Right lobe of liver (tissue), 6 donors: ENCODE data around the gene DNAJC11. TPM values are rescaled to one million over a fixed set of nuclear protein-coding genes. Genes with fewer than 3 reads are reported as not detected.
A peak's percentile ranks its signal among the peaks of the same experiment; 100 is the strongest.

Experiments used
- ATAC-seq, 4 donors: fragments of 200-7000 bp; cut with Tn5 transposase; one replicate each; pipeline ENCODE4 v1.9.1; 2020; ENCODE audit warnings: mild to moderate bottlenecking in 4 of 4, moderate library complexity in 4 of 4
- DNase-seq, 3 donors: peaks; one replicate each; pipeline ENCODE4 v3.0.0-alpha.2; 2020
- H3K27ac ChIP-seq, 3 donors: fragments of 200-600 bp; one replicate each; pipeline ENCODE4 v1.8.0; 2022
- H3K27me3 ChIP-seq, 2 donors: fragments of 200-600 bp; one replicate each; pipeline ENCODE4 v1.8.0; 2022
- H3K36me3 ChIP-seq, 4 donors: fragments of 200-600 bp; sonication (generic) in 1 of 4; one replicate each; pipeline versions ENCODE4 v1.5.1 to v1.8.0; 2017 to 2022; ENCODE audit warnings: control low read depth in 1 of 4
- H3K4me1 ChIP-seq, 4 donors: fragments of 200-600 bp; sonication (generic) in 1 of 4; one replicate each; pipeline versions ENCODE4 v1.5.1 to v1.8.0; 2017 to 2022; ENCODE audit warnings: control low read depth in 1 of 4
- H3K4me3 ChIP-seq, 3 donors: fragments of 200-600 bp; one replicate each; pipeline ENCODE4 v1.8.0; 2022
- H3K9me3 ChIP-seq, 4 donors: fragments of 200-600 bp; sonication (generic) in 1 of 4; one replicate each; pipeline versions ENCODE4 v1.5.1 to v1.8.0; 2017 to 2022; ENCODE audit warnings: control low read depth in 1 of 4
- CTCF ChIP-seq, 4 donors: fragments of 200-600 bp in 3 of 4; fragments of 450-650 bp in 1 of 4; IDR thresholded peaks; one replicate each; pipeline versions ENCODE4 v1.5.1 to v1.8.0; 2016 to 2022; ENCODE audit warnings: antibody characterized with exemption in 4 of 4, mild to moderate bottlenecking in 2 of 4
- POLR2A ChIP-seq: fragments of 450-650 bp; IDR thresholded peaks from one replicate; pipeline ENCODE4 v1.6.1; 2017; ENCODE audit warnings: antibody characterized with exemption, mild to moderate bottlenecking
- WGBS: methylation state at CpG from one replicate; pipeline ENCODE4 v1.1.6; 2018; ENCODE audit warnings: low coverage, low lambda C conversion rate; ENCODE audit not compliant: insufficient coverage; ENCODE audit errors: missing lambda C conversion rate; 5-methylcytosine and 5-hydroxymethylcytosine counted together
- intact Hi-C, 2 donors: fragments of 100-400 bp; cut with DNase I; formaldehyde crosslinking; loops; one replicate each; pipeline versions ENCODE4 v1.11.2 to v1.14.1; 2022
- total RNA-seq, 6 experiments: library from RNA; depleted of rRNA in 2 of 6; stranded (reverse); fragments of >200 nt in 2 of 6; fragmentation: NEBNext Ultra II Directional in 3 of 6; extraction: Animal tissue kit (Norgen Biotek cat#: 25700) in 3 of 6; gene quantifications; one replicate each; pipeline versions ENCODE4 v1.1.0 to v1.2.4, GENCODE V29; 2016 to 2023
- donor health status: DM: no; HTN: yes; CAD: no.
- donor health status: DM: no; HTN: no; CAD: no.
- donor health status: DM: no; HTN: no; CAD: no.
- donor health status: DM: no; HTN: yes; CAD: no.
- donor health status: DM: no; HTN: yes; CAD: no.

The DNAJC11 gene
- total RNA-seq, 6 experiments from 2014 or later: 24.9 to 36.0 (median 28.6) TPM

GRCh38 chr1:6612641-6613360, 88.8 kb downstream of the DNAJC11 start:
- H3K4me1 ChIP-seq: peaks cover 0 to 11% (median 0%) of the 10 kb centered on the region in 4 donors
- peak in 1 of 4 donors; percentile 12 for TF ChIP-seq CTCF (IDR thresholded peaks at IDR 0.05)
- TF ChIP-seq POLR2A: peak; percentile 58
- H3K36me3 ChIP-seq: no peaks in the 10 kb centered on the region
- peak overlapping the region; percentile 72 to 88 (median 82) for H3K4me3 ChIP-seq
- peak; percentile 65 to 74 (median 68) for DNase-seq
- peak overlapping the region; percentile 83 to 91 (median 90) for H3K27ac ChIP-seq
- H3K27me3 ChIP-seq: no peaks in the 10 kb centered on the region
- no peaks in the 10 kb centered on the region for H3K9me3 ChIP-seq
- peak; percentile 41 to 66 (median 60) for ATAC-seq
- under 1% methylated on average over 26 of the region's 67 CpGs for WGBS
- intact Hi-C loops: no loop called here

- H3K36me3 ChIP-seq: peaks cover 0 to 4% (median under 1%) of the 10 kb centered on the region in 4 donors
- TF ChIP-seq CTCF (IDR thresholded peaks at IDR 0.05) (peak in 1 of 4 donors; percentile 7), POLR2A (peak; percentile 90)
- peak; percentile 80 to 91 (median 89) for DNase-seq
- peak overlapping the region; percentile 86 to 98 (median 92) for H3K4me3 ChIP-seq
- intact Hi-C loops: no loop called here
- 14% methylated on average over 17 of the region's 19 CpGs for WGBS
- peak; percentile 36 to 57 (median 44) for ATAC-seq
- H3K4me1 ChIP-seq: peaks cover 0 to 46% (median 17%) of the 10 kb centered on the region in 4 donors
- no peaks in the 10 kb centered on the region for H3K27me3 ChIP-seq
- H3K27ac ChIP-seq: peak overlapping the region; percentile 96 to 98 (median 98)
- H3K9me3 ChIP-seq: no peaks in the 10 kb centered on the region
Observed at GRCh38 chr1:6603915-6604558, 97.6 kb downstream of the DNAJC11 start.

DNA sequence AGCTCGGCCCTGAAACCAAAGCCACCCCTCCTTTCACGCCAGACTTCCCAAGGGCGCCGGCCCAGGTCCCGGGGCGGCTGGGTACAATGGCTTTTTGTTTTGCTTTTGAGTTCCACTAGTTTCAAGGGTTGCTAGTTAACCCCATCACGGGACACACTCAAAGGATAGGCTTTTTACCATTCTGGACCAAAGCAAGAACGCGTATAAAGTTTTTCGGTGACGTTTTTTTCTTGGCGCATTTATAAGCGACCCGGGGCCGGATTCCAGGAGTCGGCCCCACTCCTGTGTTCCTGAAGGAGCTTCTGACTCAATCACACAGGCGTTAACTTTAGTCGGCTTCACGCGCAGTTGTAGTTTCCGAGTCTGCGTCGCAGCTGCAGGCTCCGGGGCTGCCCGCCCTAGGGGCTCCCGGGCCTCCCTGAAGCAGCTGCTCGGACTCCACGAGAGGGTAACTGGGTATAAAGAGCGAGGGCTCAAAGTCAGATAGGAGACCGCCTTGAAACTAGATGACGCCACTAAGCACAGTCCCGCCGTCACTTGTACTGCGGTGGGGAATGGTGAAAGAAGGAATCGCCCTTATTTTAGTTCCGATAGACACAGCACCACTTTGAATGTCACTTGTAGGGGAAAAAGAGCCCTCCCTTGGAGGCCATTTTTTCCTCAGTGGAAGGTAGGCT, 98.2 kb downstream of the DNAJC11 start:
- TF ChIP-seq POLR2A: no peak
- no peak for TF ChIP-seq CTCF (IDR thresholded peaks at IDR 0.05)
- Histone ChIP-seq H3K4me3 (peak overlapping the region; percentile 86 to 98 (median 92)), H3K27ac (peak overlapping the region; percentile 96 to 98 (median 98)), H3K9me3 (no peaks in the 10 kb centered on the region), H3K27me3 (no peaks in the 10 kb centered on the region), H3K4me1 (peaks cover 0 to 53% (median 18%) of the 10 kb centered on the region in 4 donors), H3K36me3 (peaks cover 0 to 11% (median 3%) of the 10 kb centered on the region in 4 donors)
- DNase-seq (peak in 2 of 3 donors; percentile 49 to 66), ATAC-seq (peak; percentile 3 to 6 (median 6))
- intact Hi-C loops: no loop called here
- 0% methylated on average over 33 of the region's 36 CpGs for WGBS

- Histone ChIP-seq H3K9me3 (no peaks in the 10 kb centered on the region), H3K27ac (peak within 1 kb of the TSS; percentile 96 to 98 (median 98)), H3K4me3 (peak within 1 kb of the TSS; percentile 86 to 98 (median 92)), H3K36me3 (peaks cover 0 to 17% (median 5%) of the 10 kb centered on the region in 4 donors), H3K27me3 (no peaks in the 10 kb centered on the region), H3K4me1 (peaks cover 0 to 59% (median 19%) of the 10 kb centered on the region in 4 donors)
- TF ChIP-seq POLR2A (peak; percentile 92), CTCF (IDR thresholded peaks at IDR 0.05) (no peak)
- intact Hi-C loops: no loop called here
- WGBS: 0% methylated on average over 20 of the region's 84 CpGs
- ATAC-seq: peak; percentile 57 to 78 (median 64)
- peak; percentile 91 to 95 (median 93) for DNase-seq
Observed at GRCh38 chr1:6602669-6603237, 98.9 kb downstream of the DNAJC11 start, which contains the start of gene KLHL21. Gene KLHL21, minus strand, starts transcription at chr1:6602869. Its CDS starts 52 bp downstream, at chr1:6602817.
